ENCODE results near the gene ZNF446. TPM values are rescaled to one million over a fixed set of nuclear protein-coding genes. Genes with fewer than 3 reads are reported as not detected.

The ZNF446 gene
- total RNA-seq, 1 experiment from 2014 or later: 6.0 TPM

- Mint-ChIP-seq H3K27ac (no peak overlapping the region), H3K9me3 (no peaks in the 10 kb centered on the region), H3K27me3 (ENCODE audit: low read depth) (no peaks in the 10 kb centered on the region; the same call in none of the 2 replicates), H3K36me3 (no peaks in the 10 kb centered on the region), H3K4me3 (no peak overlapping the region), H3K4me1 (peaks cover 5% of the 10 kb centered on the region)
- no peak for DNase-seq (ENCODE audit: low spot score)
- TF ChIP-seq GRHL2 (CRISPR knock-in tag; IDR thresholded peaks at IDR 0.05; ENCODE audit: insufficient replicate concordance, severe bottlenecking) (no peak), ATF6 (CRISPR knock-in tag; IDR thresholded peaks at IDR 0.05) (no peak), ZNF317 (CRISPR knock-in tag; IDR thresholded peaks at IDR 0.05; ENCODE audit: borderline replicate concordance, low read depth) (no peak), TP53 (CRISPR knock-in tag; IDR thresholded peaks at IDR 0.05) (no peak), USF2 (CRISPR knock-in tag; IDR thresholded peaks at IDR 0.05) (no peak), E2F1 (CRISPR knock-in tag; IDR thresholded peaks at IDR 0.05) (no peak), ZNF232 (CRISPR knock-in tag; IDR thresholded peaks at IDR 0.05) (no peak), ATF3 (CRISPR knock-in tag; conservative IDR thresholded peaks at IDR 0.05) (no peak), ZNF396 (CRISPR knock-in tag; IDR thresholded peaks at IDR 0.05; ENCODE audit: borderline replicate concordance) (no peak), MYBL2 (CRISPR knock-in tag; IDR thresholded peaks at IDR 0.05) (no peak), ZSCAN18 (CRISPR knock-in tag; IDR thresholded peaks at IDR 0.05) (no peak), STAT6 (CRISPR knock-in tag; conservative IDR thresholded peaks at IDR 0.05; ENCODE audit: low read depth) (no peak), NFATC4 (CRISPR knock-in tag; IDR thresholded peaks at IDR 0.05) (no peak), PREB (CRISPR knock-in tag; IDR thresholded peaks at IDR 0.05; ENCODE audit: borderline replicate concordance) (no peak), ZNF671 (CRISPR knock-in tag; IDR thresholded peaks at IDR 0.05) (no peak), USF1 (CRISPR knock-in tag; IDR thresholded peaks at IDR 0.05) (no peak), OVOL2 (CRISPR knock-in tag; IDR thresholded peaks at IDR 0.05; ENCODE audit: borderline replicate concordance) (no peak), AFF4 (CRISPR knock-in tag; IDR thresholded peaks at IDR 0.05; ENCODE audit: borderline replicate concordance) (no peak)
- ATAC-seq: no peak
- ChIA-PET POLR2A (no interaction called here), CTCF (interaction anchor here (0.8 kb wide), 1 partner anchor 39 kb away, joined by 3 read pairs; the partner anchor contains the start of gene ZBTB45)
These were observed 4.3 kb downstream of the ZNF446 start for GRCh38 chr19:58480481-58480830.
